Measurements from ENCODE around the gene NFATC2.

GRCh38 chr20:51432251-51432784 is 110.2 kb downstream of the NFATC2 start:
- TF ChIP-seq, protein P1, sequence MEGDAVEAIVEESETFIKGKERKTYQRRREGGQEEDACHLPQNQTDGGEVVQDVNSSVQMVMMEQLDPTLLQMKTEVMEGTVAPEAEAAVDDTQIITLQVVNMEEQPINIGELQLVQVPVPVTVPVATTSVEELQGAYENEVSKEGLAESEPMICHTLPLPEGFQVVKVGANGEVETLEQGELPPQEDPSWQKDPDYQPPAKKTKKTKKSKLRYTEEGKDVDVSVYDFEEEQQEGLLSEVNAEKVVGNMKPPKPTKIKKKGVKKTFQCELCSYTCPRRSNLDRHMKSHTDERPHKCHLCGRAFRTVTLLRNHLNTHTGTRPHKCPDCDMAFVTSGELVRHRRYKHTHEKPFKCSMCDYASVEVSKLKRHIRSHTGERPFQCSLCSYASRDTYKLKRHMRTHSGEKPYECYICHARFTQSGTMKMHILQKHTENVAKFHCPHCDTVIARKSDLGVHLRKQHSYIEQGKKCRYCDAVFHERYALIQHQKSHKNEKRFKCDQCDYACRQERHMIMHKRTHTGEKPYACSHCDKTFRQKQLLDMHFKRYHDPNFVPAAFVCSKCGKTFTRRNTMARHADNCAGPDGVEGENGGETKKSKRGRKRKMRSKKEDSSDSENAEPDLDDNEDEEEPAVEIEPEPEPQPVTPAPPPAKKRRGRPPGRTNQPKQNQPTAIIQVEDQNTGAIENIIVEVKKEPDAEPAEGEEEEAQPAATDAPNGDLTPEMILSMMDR (IDR thresholded peaks at IDR 0.05; ENCODE audit: insufficient read depth, low read length), result no peak
- no peak for TF ChIP-seq GABPA (IDR thresholded peaks at IDR 0.05; ENCODE audit: low read depth)

Measured in HL-60 (cell line).